NCI-H1048 (cell line): ENCODE results near the gene TEX2.

Experiments
- DNase-seq: peaks from one replicate; lab custom pipeline; 2025; lab: John Stamatoyannopoulos, UW

The TEX2 gene

DNA sequence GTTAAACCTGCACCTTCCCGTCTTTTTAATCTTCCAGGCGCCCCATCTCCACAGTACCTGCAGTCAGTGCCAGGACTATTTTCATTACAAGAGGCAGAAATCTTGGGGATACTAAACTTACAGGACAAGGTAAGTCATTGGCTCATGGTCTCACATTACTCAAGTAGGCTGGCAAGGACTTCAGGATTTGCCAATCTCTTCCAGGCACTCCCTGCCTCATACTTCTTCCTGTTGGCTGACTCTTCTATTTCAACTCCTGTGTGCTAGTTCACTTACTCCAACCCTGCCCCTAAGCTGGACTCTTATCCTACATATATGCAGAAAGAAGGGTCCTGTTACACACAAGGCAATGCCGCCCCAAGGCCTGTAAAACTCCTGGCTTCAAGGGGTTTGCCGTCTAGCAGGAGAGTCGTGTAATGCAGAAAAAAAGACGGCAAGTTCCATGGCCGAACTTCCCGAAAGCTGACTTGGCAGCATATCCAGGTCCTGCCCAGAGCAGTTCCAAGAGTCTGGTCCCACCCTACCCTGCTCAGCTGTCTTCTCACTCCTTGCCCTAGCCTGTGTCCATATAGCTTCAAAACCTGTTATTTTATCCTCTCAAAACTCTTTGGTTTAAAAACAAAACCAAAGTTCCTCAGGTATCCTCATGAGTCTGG lies 147.9 kb downstream of the TEX2 start:
- no peak for DNase-seq

- DNase-seq = no peak
These were observed 150.1 kb downstream of the TEX2 start for GRCh38 chr17:64113006-64113405.

DNA sequence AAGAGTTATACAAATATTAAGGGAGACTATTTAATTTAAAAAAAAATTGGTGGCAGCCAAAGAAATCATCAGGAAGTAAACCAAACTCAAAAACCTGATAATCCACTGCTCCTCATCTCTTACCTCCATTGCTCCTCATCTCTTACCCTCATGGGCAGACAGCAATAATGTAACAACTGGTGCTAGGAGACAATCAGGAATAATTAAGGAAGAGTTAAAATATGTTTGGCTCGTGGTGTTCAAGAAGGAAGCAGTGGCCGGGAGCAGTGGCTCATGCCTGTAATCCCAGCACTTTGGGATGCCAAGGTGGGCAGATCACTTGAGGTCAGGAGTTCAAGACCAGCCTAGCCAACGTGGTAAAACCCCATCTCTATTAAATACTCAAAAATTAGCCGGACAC lies 151.2 kb downstream of the TEX2 start:
- DNase-seq = no peak

- DNase-seq = no peak
These were observed 152.5 kb downstream of the TEX2 start for GRCh38 chr17:64110379-64111152.

DNA sequence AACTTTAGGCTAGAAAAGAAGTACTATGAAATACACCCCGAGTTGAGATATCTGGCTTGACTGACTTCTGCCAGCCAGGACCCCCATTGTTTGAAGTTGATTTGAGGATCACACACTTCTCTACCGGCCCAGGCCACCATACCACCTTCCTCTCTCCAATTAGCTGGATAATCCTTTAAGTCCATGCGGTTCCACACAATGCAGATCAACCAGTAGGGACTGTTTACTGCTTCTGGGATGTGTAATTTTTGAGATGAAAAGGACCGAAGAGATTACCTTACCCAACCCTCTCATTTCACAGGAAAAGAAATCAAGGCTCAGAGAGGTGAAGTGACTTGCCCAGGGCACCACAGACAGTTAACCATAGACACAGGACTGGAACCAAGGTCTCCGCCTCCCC lies 153.7 kb downstream of the TEX2 start:
- DNase-seq = no peak

DNA sequence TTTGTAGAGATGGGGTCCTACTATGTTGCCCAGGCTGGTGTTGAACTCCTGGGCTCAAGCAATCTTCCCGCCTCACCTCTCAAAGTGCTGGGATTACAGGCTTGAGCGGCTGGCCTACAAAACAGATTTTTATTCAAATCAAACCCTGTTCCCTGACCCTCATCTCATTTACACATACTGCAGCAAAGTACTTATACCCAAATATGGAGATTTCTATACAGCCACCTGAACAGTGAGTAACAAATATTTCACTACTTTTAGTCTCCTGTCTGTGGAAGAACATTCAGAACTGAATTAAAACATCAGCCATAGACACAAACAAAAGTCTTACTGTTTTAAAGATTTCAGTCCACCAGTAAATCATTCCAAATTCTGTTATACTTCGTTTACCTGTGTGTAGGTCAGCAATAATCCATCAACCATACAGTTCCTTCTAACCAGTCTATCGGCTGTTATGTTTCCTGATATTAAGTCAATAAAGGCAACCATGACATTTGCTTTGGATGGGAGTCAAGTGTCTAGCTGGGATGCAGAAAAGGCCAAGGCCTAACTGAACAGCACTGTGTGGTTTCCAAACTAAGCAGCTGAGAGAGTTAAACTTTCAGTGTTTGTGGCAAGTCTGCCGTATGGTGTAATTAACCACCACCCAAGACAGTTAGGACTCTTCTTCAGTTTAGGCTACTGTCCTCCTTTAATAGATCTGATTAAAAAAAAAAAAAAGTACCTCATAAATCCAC lies 155.4 kb downstream of the TEX2 start:
- DNase-seq = no peak

DNA sequence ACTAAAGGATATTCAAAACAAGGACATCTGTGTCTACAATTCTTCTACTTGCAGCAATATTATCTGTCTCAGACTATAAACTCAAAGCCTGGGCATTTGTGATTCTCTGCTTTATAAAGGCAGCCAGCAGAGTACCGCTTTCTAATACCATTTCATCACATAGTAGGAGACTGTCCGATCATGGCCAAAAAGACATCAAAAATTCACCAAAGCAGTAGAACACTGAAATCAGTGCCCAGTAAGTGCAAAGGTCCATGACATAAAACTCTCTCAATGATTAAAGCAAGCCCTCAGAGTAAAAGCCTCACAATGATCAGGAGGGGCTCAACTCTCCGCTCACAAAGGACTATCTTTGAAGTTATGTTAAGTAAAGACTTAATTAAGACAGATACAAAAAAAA lies 156.1 kb downstream of the TEX2 start:
- DNase-seq = no peak

DNA sequence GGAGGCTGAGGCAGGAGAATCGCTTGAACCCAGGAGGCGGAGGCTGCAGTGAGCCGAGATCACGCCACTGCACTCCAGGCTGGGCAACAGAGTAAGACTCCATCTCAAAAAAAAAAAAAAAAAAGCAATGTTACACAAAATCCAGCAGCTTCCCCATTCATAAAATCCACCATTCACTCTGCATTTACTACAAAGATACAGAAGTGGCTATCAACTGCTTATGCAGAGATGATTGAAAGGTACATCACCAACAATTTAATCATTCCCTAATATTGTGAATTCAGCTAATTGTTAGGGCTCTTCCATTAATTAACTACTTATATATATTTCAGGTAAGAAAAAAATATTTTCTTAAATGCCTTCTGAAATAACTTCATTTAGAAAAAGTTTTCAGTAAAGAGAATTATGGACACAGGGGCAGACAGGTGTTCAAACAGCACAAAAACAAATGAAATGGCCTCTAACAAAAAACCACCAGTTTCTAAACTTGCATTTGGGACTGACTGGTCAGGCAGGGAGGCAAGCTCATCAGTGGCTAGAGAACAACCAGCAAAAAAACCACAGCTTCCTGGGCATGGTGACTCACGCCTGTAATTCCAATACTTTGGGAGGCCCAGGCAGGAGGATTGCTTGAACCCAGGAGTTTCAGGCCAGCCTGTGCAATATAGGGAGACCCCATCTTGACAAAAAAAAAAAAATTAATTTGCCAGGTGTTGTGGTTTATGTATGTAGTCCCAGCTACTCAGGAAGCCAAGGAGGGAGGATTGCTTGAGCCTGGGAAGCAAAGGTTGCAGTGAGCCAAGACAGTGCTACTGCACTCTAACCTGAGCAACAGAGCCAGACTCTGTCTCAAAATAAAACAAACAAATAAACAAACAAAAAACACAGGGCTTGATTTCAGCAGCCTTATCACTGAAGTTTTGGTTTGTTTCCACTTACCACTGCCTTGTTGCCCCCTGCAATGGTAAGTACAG lies 159.4 kb downstream of the TEX2 start:
- no peak for DNase-seq

GRCh38 chr17:64102627-64103390 lies 160.3 kb downstream of the TEX2 start:
- no peak for DNase-seq

DNA sequence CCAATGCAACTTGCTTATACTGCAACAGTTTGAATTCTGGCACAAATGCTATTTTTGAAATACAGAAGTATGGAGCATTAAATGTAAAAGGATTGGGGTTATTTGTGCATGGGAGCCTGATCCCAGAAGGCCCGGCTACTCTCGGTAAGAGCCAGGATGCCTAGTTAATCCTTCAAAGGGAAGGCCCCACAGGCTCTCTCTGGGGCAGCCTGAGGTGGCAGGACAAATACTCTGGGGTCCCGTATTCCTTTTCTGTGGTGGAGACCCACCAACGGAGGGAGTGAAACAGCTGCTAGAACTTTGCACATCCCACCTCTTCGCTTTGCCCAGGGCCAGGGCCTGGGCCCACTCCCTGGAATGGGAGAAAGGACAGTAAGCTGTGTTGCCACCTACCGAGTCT lies 163.5 kb downstream of the TEX2 start:
- no peak for DNase-seq
